Psoas muscle (tissue), 8 donors: ENCODE results near the gene NEUROD1. TPM values are rescaled to one million over a fixed set of nuclear protein-coding genes. Genes with fewer than 3 reads are reported as not detected.

Experiments used
- ATAC-seq, 4 donors: fragments of 200-7000 bp; cut with Tn5 transposase; one replicate each; pipeline ENCODE4 v1.9.1; 2020; ENCODE audit warnings: moderate library complexity in 3 of 4, mild to moderate bottlenecking in 2 of 4
- DNase-seq, 2 donors: peaks; one replicate each; pipeline ENCODE4 v3.0.0-alpha.2; 2020
- H3K27ac ChIP-seq: fragments of 200-600 bp; one replicate; pipeline ENCODE4 v1.8.0; 2022
- H3K27me3 ChIP-seq, 3 donors: fragments of 200-600 bp in 1 of 3; one replicate each; pipeline versions ENCODE4 v1.6.1 to v1.8.0; 2013 to 2022; ENCODE audit warnings: low read length in 2 of 3, mild to moderate bottlenecking in 2 of 3, moderate library complexity in 1 of 3; ENCODE audit not compliant: insufficient read depth in 3 of 3
- H3K36me3 ChIP-seq, 2 donors: fragments of 200-600 bp in 1 of 2; one replicate each; pipeline versions ENCODE4 v1.6.1 to v1.8.0; 2013 to 2022; ENCODE audit warnings: low read depth in 1 of 2, mild to moderate bottlenecking in 1 of 2, moderate library complexity in 1 of 2; ENCODE audit not compliant: insufficient read depth in 1 of 2
- H3K4me1 ChIP-seq: fragments of 200-600 bp; one replicate; pipeline ENCODE4 v1.8.0; 2022
- H3K4me3 ChIP-seq: fragments of 200-600 bp; one replicate; pipeline ENCODE4 v1.8.0; 2022; ENCODE audit warnings: mild to moderate bottlenecking
- H3K9me3 ChIP-seq: fragments of 200-600 bp; one replicate; pipeline ENCODE4 v1.8.0; 2022
- WGBS, 3 donors: extraction: QIAGEN DNeasy Blood & Tissue Kit; methylation state at CpG; one replicate each; pipeline versions ENCODE4 v1.1.6 to v1.1.7; 2013; 5-methylcytosine and 5-hydroxymethylcytosine counted together
- intact Hi-C, 2 donors: fragments of 100-400 bp; cut with DNase I; formaldehyde crosslinking; loops; one replicate each; pipeline versions ENCODE4 v1.11.0 to v1.14.2; 2022
- long read RNA-seq, 2 donors: library from polyadenylated mRNA; unstranded; transcript quantifications; one replicate each; pipeline ENCODE4 v2.0.0, GENCODE V29; 2021
- polyA plus RNA-seq, 3 donors: library from polyadenylated mRNA; stranded (reverse); fragments of 200-250 nt; gene quantifications; one replicate each; pipeline ENCODE4 v1.2.3, GENCODE V29; 2013
- total RNA-seq, 4 donors: library from RNA; stranded (reverse); fragmentation: NEBNext Ultra II Directional in 2 of 4; extraction: Animal tissue kit (Norgen Biotek cat#: 25700) in 2 of 4; gene quantifications; one replicate each; pipeline versions ENCODE4 v1.2.1 to v1.2.4, GENCODE V29; 2021 to 2023
- TF ChIP-seq, protein P1 (sequence below): fragments of 200-600 bp; IDR thresholded peaks from one replicate; pipeline ENCODE4 v1.8.0; 2022; ENCODE audit warnings: antibody characterized with exemption
- donor health status: healthy with polysubstance abuse.
- donor health status: DM: no; HTN: no; CAD: no; lungs with moderate emphysema.
- donor health status: Bipolar disorder and iron deficiency.
- donor health status: healthy.
- donor health status: DM: yes; HTN: yes; CAD: no.
- donor health status: DM: no; HTN: no; CAD: no.
- donor health status: DM: no; HTN: no; CAD: no.
- donor health status: DM: yes; HTN: yes; CAD: no.

NEUROD1 gene
- total RNA-seq (not detected), polyA plus RNA-seq (not detected)
- long read RNA-seq, donor 1: 0 reads
- long read RNA-seq, donor 2: 0 reads

DNA sequence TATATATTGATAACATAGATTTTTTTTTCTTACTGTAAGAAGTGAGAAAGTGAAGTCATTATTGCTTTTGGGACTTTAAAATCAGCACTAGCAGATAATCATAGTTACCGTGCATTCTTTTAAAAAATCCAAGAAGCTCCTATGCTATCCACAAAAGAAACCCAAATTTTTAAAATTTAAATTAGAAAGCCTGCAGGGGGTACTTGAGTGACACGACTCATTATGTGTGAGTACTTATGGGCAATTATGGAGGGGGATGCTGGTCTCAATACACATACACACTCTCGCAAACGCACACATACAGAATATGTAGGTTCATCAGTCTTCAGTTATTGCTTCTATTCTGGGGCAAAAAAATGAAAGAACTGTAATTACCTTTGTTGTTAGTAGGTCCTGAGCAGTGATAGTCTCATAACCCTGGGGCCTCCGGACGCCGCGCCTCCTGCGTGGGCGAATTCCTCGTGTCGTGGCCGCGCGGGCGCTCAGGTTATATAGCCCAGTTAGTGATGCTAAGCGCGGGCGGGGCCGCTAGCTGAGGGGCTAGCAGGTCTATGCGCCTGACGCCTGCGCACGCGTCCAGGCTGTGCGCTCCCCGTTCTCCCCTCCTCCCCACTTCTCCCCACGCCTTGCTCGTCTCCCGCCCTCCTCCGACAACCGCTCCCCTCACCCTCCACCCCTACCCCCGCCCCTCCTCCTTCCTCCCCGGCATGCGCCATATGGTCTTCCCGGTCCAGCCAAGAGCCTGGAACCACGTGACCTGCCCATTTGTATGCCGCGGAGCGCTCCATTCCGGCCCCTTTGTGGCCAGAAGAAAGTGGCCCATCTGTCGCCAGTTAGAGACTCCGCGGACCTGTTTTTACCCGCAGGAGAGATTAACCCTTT is at the start of gene NEUROD1:
TSS of gene NEUROD1 (minus strand) at position 463 of the 882 bp plus-strand sequence. CDS start 1,657 bp downstream, outside the sequence.
- ATAC-seq: no peak
- intact Hi-C loops: no loop called here
- Histone ChIP-seq H3K9me3 (no peaks in the 10 kb centered on the region), H3K4me1 (no peaks in the 10 kb centered on the region), H3K27ac (no peak within 1 kb of the TSS), H3K36me3 (no peaks in the 10 kb centered on the region), H3K27me3 (peaks cover 0 to 83% (median 40%) of the 10 kb centered on the region in 3 donors), H3K4me3 (peak within 1 kb of the TSS; percentile 11)
- DNase-seq: no peak
- WGBS, 3 donors: 1 to 2% (median 2%) methylated on average over 42 to 45 of the region's 45 CpGs
- TF ChIP-seq, protein P1, sequence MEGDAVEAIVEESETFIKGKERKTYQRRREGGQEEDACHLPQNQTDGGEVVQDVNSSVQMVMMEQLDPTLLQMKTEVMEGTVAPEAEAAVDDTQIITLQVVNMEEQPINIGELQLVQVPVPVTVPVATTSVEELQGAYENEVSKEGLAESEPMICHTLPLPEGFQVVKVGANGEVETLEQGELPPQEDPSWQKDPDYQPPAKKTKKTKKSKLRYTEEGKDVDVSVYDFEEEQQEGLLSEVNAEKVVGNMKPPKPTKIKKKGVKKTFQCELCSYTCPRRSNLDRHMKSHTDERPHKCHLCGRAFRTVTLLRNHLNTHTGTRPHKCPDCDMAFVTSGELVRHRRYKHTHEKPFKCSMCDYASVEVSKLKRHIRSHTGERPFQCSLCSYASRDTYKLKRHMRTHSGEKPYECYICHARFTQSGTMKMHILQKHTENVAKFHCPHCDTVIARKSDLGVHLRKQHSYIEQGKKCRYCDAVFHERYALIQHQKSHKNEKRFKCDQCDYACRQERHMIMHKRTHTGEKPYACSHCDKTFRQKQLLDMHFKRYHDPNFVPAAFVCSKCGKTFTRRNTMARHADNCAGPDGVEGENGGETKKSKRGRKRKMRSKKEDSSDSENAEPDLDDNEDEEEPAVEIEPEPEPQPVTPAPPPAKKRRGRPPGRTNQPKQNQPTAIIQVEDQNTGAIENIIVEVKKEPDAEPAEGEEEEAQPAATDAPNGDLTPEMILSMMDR: no peak

DNA sequence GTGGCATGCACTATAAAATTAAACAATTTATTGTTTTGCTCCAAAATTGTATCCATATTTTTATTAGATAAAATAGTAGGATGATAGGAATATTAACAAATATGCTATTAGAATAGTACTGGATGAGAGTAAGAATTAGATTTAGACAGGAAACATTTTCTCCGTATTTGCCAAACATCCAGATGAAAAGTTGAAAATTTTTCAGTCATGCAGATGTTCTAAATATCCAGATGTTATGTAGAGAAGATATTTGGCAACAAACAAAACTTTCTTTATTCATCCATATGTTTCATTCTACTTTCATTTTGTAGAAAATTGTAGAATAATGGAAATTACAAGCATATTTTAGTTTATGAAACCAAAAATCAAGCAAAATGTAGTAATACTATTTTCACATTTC is 45.2 kb upstream of the NEUROD1 start:
- TF ChIP-seq, protein P1: no peak
- no peaks in the 10 kb centered on the region for H3K4me1 ChIP-seq
- intact Hi-C loops: no loop called here
- 14 to 31% (median 25%) methylated on average over 1 of the region's 1 CpG for WGBS, 3 donors
- H3K27me3 ChIP-seq: peaks cover 0 to 7% (median 0%) of the 10 kb centered on the region in 3 donors
- H3K9me3 ChIP-seq: no peaks in the 10 kb centered on the region
- H3K27ac ChIP-seq: no peak overlapping the region
- H3K36me3 ChIP-seq: no peaks in the 10 kb centered on the region
- no peak for ATAC-seq
- H3K4me3 ChIP-seq: no peak overlapping the region
- no peak for DNase-seq

DNA sequence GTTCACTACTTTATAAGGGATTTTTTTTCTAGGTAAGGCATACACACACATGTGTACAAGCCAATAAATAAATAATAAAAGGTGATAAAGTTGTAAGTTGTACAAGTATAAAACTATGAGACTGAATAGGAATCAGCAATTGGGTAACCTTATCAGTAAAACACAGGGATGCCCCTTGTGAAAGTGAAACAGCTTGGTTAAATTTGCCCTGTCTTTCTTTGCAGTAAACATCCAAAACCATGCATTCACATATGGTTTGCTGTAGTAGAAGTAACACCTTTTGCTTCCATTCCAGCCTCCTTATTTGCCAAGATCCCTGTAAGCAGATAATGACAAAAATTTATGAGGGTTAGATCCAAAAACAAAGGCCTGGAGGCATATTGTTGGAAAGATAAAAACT is 44.3 kb upstream of the NEUROD1 start:
- no peak overlapping the region for H3K4me3 ChIP-seq
- H3K36me3 ChIP-seq: no peaks in the 10 kb centered on the region
- no peak overlapping the region for H3K27ac ChIP-seq
- DNase-seq (no peak), ATAC-seq (no peak)
- intact Hi-C loops: no loop called here
- no peaks in the 10 kb centered on the region for H3K9me3 ChIP-seq
- TF ChIP-seq, protein P1: no peak
- H3K27me3 ChIP-seq: peaks cover 0 to 7% (median 0%) of the 10 kb centered on the region in 3 donors
- no peaks in the 10 kb centered on the region for H3K4me1 ChIP-seq

DNA sequence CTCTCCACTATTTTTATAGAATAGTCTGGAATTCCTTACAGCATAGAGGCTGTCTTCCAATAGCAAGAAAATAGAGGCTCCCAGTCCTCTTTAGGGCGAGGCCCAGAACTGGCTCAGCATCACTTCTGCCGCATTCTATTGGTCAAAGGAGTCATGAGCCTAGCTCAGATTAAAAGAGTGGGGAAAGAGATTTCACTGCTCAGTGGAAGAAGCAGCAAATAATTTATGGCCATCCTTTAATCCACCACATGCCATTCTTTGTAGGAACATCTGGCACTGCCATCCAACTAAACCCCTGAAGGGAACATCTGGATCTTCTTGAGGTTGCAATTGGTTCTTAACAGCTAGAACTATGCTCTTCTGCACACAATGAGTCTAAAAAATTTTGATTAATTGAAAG is 43.4 kb upstream of the NEUROD1 start:
- Histone ChIP-seq H3K36me3 (no peaks in the 10 kb centered on the region), H3K4me1 (no peaks in the 10 kb centered on the region), H3K27me3 (no peaks in the 10 kb centered on the region), H3K9me3 (no peaks in the 10 kb centered on the region), H3K4me3 (no peak overlapping the region), H3K27ac (no peak overlapping the region)
- TF ChIP-seq, protein P1: no peak
- WGBS, 3 donors: 34 to 44% (median 39%) methylated on average over 2 of the region's 2 CpGs
- intact Hi-C loops: no loop called here
- ATAC-seq (no peak), DNase-seq (no peak)
